NCI-H2107 (cell line): Measurements from ENCODE around the gene RIOK3.

Experiments
- DNase-seq: peaks from one replicate; lab custom pipeline; 2025; lab: John Stamatoyannopoulos, UW

RIOK3 gene

DNA sequence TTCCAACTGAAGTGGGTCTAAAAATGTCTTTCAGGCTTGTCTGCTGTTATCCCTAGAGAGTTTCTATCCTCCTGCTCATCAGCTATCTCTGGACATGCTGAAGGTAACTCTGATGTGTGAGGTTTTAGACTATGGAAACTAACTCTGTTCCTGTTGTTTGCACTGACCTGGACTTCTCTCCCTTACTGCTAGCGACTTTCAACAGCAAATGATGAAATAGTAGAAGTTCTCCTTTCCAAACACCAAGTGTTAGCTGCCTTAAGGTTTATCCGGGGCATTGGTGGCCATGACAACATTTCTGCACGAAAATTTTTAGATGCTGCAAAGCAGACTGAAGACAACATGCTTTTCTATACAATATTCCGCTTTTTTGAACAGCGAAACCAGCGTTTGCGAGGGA is 77.1 kb downstream of the RIOK3 start:
- DNase-seq, result no peak

GRCh38 chr18:23531912-23532311 is 78.8 kb downstream of the RIOK3 start:
- DNase-seq, result no peak
